NOMO-1 treated with dmso at 0.1 percent for 144 hours (cell line): ENCODE results near the gene ZNF200.

Experiments used
- DNase-seq: peaks from one replicate; lab custom pipeline; 2025; ENCODE audit not compliant: unreplicated experiment; lab: John Stamatoyannopoulos, UW

The ZNF200 gene

GRCh38 chr16:3179651-3180050, 55.3 kb downstream of the ZNF200 start:
- DNase-seq: no peak

- DNase-seq: no peak
Observed at GRCh38 chr16:3175157-3176093, 59.5 kb downstream of the ZNF200 start.

- DNase-seq: no peak
Observed at GRCh38 chr16:3174618-3175148, 60.3 kb downstream of the ZNF200 start.

GRCh38 chr16:3173892-3174617, 60.9 kb downstream of the ZNF200 start:
- no peak for DNase-seq
